Ovary (tissue), 9 donors: ENCODE data around the gene PARD3B. TPM values are rescaled to one million over a fixed set of nuclear protein-coding genes. Genes with fewer than 3 reads are reported as not detected.
A peak's percentile ranks its signal among the peaks of the same experiment; 100 is the strongest.

Source experiments
- DNase-seq, 5 donors: peaks; one replicate each; pipeline ENCODE4 v3.0.0-alpha.2; 2019 to 2020
- H3K27ac ChIP-seq, 2 donors: fragments of 200-600 bp; one replicate each; pipeline versions ENCODE4 v1.5.1 to v1.8.0; 2019 to 2022
- H3K27me3 ChIP-seq: fragments of 200-600 bp; one replicate; pipeline ENCODE4 v1.8.0; 2022
- H3K36me3 ChIP-seq: fragments of 200-600 bp; sonication (generic); one replicate; pipeline ENCODE4 v1.5.1; 2019
- H3K4me1 ChIP-seq: one replicate; pipeline ENCODE4 v1.8.1; 2013; ENCODE audit warnings: mild to moderate bottlenecking, moderate library complexity; ENCODE audit not compliant: insufficient read depth
- H3K4me3 ChIP-seq: fragments of 200-600 bp; sonication (generic); one replicate; pipeline ENCODE4 v1.5.1; 2017
- H3K9me3 ChIP-seq, 2 donors: fragments of 200-600 bp in 1 of 2; sonication (generic) in 1 of 2; one replicate each; pipeline versions ENCODE4 v1.5.1 to v1.8.1; 2013 to 2019; ENCODE audit warnings: mild to moderate bottlenecking in 1 of 2, moderate library complexity in 1 of 2
- EP300 ChIP-seq: sonication (generic); formaldehyde crosslinking; IDR thresholded peaks from one replicate; pipeline ENCODE4 v1.6.1; 2017; ENCODE audit warnings: antibody characterized with exemption
- POLR2A ChIP-seq: fragments of 450-650 bp; IDR thresholded peaks from one replicate; pipeline ENCODE4 v1.6.1; 2017; ENCODE audit warnings: antibody characterized with exemption, mild to moderate bottlenecking, moderate library complexity
- WGBS, 3 donors: extraction: QIAGEN DNeasy Blood & Tissue Kit in 1 of 3; methylation state at CpG; one replicate each; pipeline versions ENCODE4 v1.1.5 to v1.1.7; 2013 to 2017; 5-methylcytosine and 5-hydroxymethylcytosine counted together
- intact Hi-C, 4 donors: fragments of 100-400 bp; cut with DNase I; formaldehyde crosslinking; loops; one replicate each; pipeline versions ENCODE4 v1.11.0 to v1.15.1; 2022 to 2023
- polyA plus RNA-seq, 2 donors: library from polyadenylated mRNA; stranded (reverse); fragments of 200-250 nt in 1 of 2; fragments of 350-450 nt in 1 of 2; fragmentation: Illumina TruSeq in 1 of 2; extraction: RNeasy Lipid Tissue Mini Kit (QIAGEN cat#74804) in 1 of 2; gene quantifications; one replicate each; pipeline ENCODE4 v1.2.3, GENCODE V29; 2013 to 2014
- total RNA-seq, 7 donors: library from RNA; depleted of rRNA in 2 of 7; stranded (reverse); fragments of >200 nt in 2 of 7; fragmentation: NEBNext Ultra II Directional in 3 of 7; extraction: Animal tissue kit (Norgen Biotek cat#: 25700) in 3 of 7; gene quantifications; one replicate each; pipeline versions ENCODE4 v1.1.0 to v1.2.4, GENCODE V29; 2016 to 2023
- TF ChIP-seq, protein P1 (sequence below), 3 donors: fragments of 450-650 bp in 2 of 3; fragments of 200-600 bp in 1 of 3; IDR thresholded peaks; one replicate each; pipeline versions ENCODE4 v1.5.1 to v1.8.0; 2016 to 2022; ENCODE audit warnings: antibody characterized with exemption in 3 of 3, mild to moderate bottlenecking in 1 of 3
- donor health status: DM: no; HTN: no; CAD: no; lungs with moderate emphysema.
- donor health status: DM: no; HTN: no; CAD: no.
- donor health status: Bipolar disorder and iron deficiency.
- donor health status: DM: yes; HTN: yes; CAD: no.
- donor health status: DM: no; HTN: no; CAD: no.
- donor health status: DM: yes; HTN: yes; CAD: no.

The PARD3B gene
- total and polyA plus RNA-seq, 9 donors: 8.2 to 46.6 (median 28.7) TPM

DNA sequence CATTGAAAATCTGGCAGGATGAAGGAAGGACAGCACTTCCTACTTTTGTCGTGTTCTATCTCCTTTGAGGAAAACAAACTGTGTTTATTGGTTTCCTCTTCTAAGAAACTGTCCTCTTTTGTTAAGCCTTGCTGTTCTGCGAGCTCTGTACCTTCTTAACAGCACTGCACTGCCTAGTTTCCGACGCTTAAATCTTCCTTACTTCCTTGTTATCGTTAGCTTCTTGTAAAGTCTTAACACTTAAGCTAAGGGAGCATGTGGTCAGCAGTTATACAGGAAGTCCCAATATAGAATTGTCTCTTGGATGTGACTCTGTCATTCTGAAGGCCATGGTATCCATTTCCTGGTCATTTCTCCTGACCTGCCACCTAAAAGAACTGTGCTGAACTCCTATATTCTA is 584.3 kb downstream of the PARD3B start:
- intact Hi-C loops: no loop called here
- no peak overlapping the region for H3K27ac ChIP-seq
- no peaks in the 10 kb centered on the region for H3K4me1 ChIP-seq
- no peaks in the 10 kb centered on the region for H3K36me3 ChIP-seq
- H3K9me3 ChIP-seq: no peaks in the 10 kb centered on the region
- no peak for TF ChIP-seq EP300
- TF ChIP-seq, protein P1, sequence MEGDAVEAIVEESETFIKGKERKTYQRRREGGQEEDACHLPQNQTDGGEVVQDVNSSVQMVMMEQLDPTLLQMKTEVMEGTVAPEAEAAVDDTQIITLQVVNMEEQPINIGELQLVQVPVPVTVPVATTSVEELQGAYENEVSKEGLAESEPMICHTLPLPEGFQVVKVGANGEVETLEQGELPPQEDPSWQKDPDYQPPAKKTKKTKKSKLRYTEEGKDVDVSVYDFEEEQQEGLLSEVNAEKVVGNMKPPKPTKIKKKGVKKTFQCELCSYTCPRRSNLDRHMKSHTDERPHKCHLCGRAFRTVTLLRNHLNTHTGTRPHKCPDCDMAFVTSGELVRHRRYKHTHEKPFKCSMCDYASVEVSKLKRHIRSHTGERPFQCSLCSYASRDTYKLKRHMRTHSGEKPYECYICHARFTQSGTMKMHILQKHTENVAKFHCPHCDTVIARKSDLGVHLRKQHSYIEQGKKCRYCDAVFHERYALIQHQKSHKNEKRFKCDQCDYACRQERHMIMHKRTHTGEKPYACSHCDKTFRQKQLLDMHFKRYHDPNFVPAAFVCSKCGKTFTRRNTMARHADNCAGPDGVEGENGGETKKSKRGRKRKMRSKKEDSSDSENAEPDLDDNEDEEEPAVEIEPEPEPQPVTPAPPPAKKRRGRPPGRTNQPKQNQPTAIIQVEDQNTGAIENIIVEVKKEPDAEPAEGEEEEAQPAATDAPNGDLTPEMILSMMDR (IDR thresholded peaks at IDR 0.05): no peak
- WGBS, 3 donors: 65 to 76% (median 73%) methylated on average over 5 of the region's 5 CpGs
- no peak overlapping the region for H3K4me3 ChIP-seq
- no peaks in the 10 kb centered on the region for H3K27me3 ChIP-seq
- no peak for DNase-seq

DNA sequence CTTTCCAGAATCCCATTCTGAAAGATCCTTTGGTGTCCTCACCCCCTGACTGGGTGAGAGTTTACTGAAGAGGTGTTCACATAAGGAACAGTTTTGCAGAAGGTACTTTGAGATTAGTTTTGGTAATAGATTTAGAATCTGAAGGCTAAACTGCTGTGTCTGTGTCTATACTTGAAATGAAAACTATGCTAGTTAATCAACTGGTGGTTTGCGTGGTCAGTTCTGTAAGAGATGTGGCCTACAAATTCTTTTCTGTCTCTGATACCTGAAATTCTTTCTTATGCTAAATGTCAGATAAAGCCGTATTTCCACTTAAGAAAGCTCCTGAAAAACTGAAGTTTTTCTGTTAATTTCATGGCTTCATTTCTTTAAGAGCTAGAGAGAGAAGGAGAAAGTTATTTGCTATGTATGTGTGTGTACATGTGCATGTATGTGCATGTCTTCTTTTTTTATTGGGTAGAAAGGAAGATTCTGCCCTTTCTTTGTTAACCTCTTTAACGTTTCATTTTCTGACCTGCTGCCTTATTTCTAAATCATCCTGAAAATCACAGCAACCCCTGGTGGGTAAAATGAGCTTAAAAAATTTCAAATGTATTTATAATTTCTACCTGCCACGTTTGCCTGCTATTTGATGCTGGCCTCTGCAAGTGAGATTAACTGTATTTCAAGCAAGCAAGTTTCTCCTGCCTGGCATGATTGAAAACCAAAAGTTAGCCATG is 585.0 kb downstream of the PARD3B start:
- TF ChIP-seq POLR2A: no peak
- intact Hi-C loops: no loop called here
- H3K9me3 ChIP-seq: no peaks in the 10 kb centered on the region
- 71 to 87% (median 73%) methylated on average over 4 of the region's 4 CpGs for WGBS, 3 donors
- no peak for DNase-seq
- H3K4me3 ChIP-seq: no peak overlapping the region
- H3K36me3 ChIP-seq: no peaks in the 10 kb centered on the region
- H3K27ac ChIP-seq: no peak overlapping the region
- H3K27me3 ChIP-seq: no peaks in the 10 kb centered on the region
- no peaks in the 10 kb centered on the region for H3K4me1 ChIP-seq

DNA sequence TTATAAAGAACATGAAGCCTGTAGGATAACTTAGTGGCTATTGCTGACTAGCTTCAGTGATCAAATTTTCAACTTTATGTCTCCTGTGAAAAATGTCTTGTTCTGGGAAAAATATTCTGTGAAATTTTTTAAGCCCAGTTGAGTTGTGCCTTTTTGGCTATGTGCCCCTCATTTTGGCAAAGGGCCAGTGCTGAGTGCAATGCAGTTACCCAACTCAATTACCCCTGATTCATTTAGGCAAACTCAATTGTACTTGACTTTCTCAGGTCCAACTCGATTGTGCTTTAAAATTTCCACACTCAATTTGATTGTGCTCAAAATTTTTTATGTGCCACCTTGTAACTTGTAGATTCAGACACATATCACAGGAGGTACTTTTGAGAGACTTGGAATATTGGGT is 588.3 kb downstream of the PARD3B start:
- H3K36me3 ChIP-seq: no peaks in the 10 kb centered on the region
- WGBS, 3 donors: 96 to 97% (median 96%) methylated on average over 1 of the region's 1 CpG
- no peak overlapping the region for H3K4me3 ChIP-seq
- DNase-seq: peak; percentile 19 to 62 (median 41)
- no peaks in the 10 kb centered on the region for H3K4me1 ChIP-seq
- H3K27ac ChIP-seq: no peak overlapping the region
- no peak for TF ChIP-seq POLR2A
- TF ChIP-seq, protein P1 (IDR thresholded peaks at IDR 0.05): no peak
- no peaks in the 10 kb centered on the region for H3K9me3 ChIP-seq
- H3K27me3 ChIP-seq: no peaks in the 10 kb centered on the region
- intact Hi-C loops: no loop called here

DNA sequence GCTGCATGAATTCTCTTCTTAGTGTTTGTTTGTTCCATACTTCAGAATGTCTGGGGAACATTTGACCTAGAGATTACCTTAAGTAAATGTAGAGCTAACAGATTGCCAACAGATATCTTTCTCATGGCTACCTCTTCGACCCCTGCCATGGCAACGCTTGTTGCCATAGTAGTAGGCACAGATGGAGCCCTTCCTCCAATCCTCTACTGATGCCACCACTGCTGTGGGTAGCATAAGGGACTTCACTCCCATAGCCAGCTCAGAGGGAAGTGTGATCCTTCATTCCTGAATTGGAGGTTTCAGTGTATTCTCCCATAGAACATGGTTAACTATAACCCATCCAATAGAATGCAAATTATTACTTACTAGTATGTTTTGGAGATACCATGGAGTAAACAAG is 593.5 kb downstream of the PARD3B start:
- no peaks in the 10 kb centered on the region for H3K36me3 ChIP-seq
- no peak overlapping the region for H3K4me3 ChIP-seq
- TF ChIP-seq POLR2A: no peak
- no peak for DNase-seq
- intact Hi-C loops: no loop called here
- no peak overlapping the region for H3K27ac ChIP-seq
- WGBS, 3 donors: 92 to 98% (median 93%) methylated on average over 2 of the region's 2 CpGs
- no peaks in the 10 kb centered on the region for H3K27me3 ChIP-seq
- H3K9me3 ChIP-seq: no peaks in the 10 kb centered on the region
- no peaks in the 10 kb centered on the region for H3K4me1 ChIP-seq

DNA sequence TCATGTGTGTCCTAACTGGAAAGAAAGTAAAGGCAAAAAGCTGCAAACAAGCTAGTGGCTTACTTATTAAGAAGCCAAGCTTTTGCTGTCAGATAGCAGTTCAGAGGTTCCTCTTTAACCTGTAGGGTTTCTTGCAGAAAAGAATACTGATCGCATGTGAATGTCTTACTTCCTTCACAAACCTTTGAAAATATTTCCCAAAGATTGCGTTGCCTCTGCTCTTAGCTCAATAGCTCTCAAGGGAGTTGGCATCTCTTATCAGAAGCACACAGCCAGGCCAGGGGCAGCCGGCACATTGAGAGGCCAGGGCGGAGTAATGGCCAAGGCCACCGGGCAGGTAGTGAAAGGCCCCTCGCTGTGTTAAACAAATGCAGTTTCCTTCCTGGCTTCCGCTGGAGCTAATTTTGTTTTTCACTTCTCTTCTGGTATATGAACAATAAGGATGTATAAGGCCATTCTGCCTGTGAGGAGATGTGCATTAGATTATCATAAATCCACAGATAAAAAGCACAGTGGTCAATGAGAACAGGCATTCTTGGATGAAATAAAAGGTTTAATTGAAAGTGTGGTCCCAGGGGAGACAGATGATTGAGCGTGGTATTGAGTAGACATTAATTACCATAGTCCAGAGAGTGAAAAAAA is 594.7 kb downstream of the PARD3B start:
- Histone ChIP-seq H3K4me3 (no peak overlapping the region), H3K4me1 (no peaks in the 10 kb centered on the region), H3K9me3 (no peaks in the 10 kb centered on the region), H3K27me3 (no peaks in the 10 kb centered on the region), H3K36me3 (no peaks in the 10 kb centered on the region), H3K27ac (no peak overlapping the region)
- peak in 2 of 5 donors; percentile 18 to 25 for DNase-seq
- intact Hi-C loops: no loop called here
- TF ChIP-seq, protein P1 (IDR thresholded peaks at IDR 0.05): no peak
- TF ChIP-seq POLR2A (no peak), EP300 (no peak)
- 83 to 86% (median 85%) methylated on average over 8 of the region's 8 CpGs for WGBS, 3 donors
